Measurements from ENCODE around the gene ZBTB7C. TPM values are rescaled to one million over a fixed set of nuclear protein-coding genes. Genes with fewer than 3 reads are reported as not detected.

Gene ZBTB7C
- total RNA-seq, 3 donors from 2014 or later = 5.6 to 26.5 (median 6.1) TPM

- Histone ChIP-seq H3K36me3 (no peaks in the 10 kb centered on the region), H3K9me3 (no peaks in the 10 kb centered on the region), H3K4me1 (no peaks in the 10 kb centered on the region), H3K27ac (peak overlapping the region in 1 of 2 donors; percentile 52), H3K27me3 (no peaks in the 10 kb centered on the region), H3K4me3 (no peak overlapping the region)
- no peak for DNase-seq (ENCODE audit: low spot score in 2 of 2)
- TF ChIP-seq CTCF (IDR thresholded peaks at IDR 0.05) (no peak), POLR2A (IDR thresholded peaks at IDR 0.05) (no peak), POLR2AphosphoS5 (IDR thresholded peaks at IDR 0.05) (no peak)
- intact Hi-C loops (cut with DNase I; ENCODE audit: low total_unique reads) = no loop called here
Observed at GRCh38 chr18:48059455-48060010, 349.6 kb downstream of the ZBTB7C start.

- Histone ChIP-seq H3K9me3 (no peaks in the 10 kb centered on the region), H3K27ac (no peak overlapping the region), H3K36me3 (no peaks in the 10 kb centered on the region), H3K4me3 (no peak overlapping the region), H3K4me1 (no peaks in the 10 kb centered on the region), H3K27me3 (no peaks in the 10 kb centered on the region)
- intact Hi-C loops (cut with DNase I; ENCODE audit: low total_unique reads) = no loop called here
- TF ChIP-seq POLR2AphosphoS5 (IDR thresholded peaks at IDR 0.05) (no peak), POLR2A (IDR thresholded peaks at IDR 0.05) (no peak), CTCF (IDR thresholded peaks at IDR 0.05) (no peak)
- no peak for DNase-seq (ENCODE audit: low spot score in 2 of 2)
Observed at GRCh38 chr18:48058486-48058885, 350.7 kb downstream of the ZBTB7C start.

GRCh38 chr18:48057018-48057417 is 352.2 kb downstream of the ZBTB7C start:
- H3K4me1 ChIP-seq = no peaks in the 10 kb centered on the region
- H3K4me3 ChIP-seq = no peak overlapping the region
- H3K27ac ChIP-seq = no peak overlapping the region
- H3K9me3 ChIP-seq = no peaks in the 10 kb centered on the region
- intact Hi-C loops (cut with DNase I; ENCODE audit: low total_unique reads) = no loop called here
- H3K36me3 ChIP-seq = no peaks in the 10 kb centered on the region
- TF ChIP-seq CTCF (IDR thresholded peaks at IDR 0.05) = no peak
- TF ChIP-seq POLR2AphosphoS5 (IDR thresholded peaks at IDR 0.05) = no peak
- no peak for TF ChIP-seq POLR2A (IDR thresholded peaks at IDR 0.05)
- no peak for DNase-seq (ENCODE audit: low spot score in 2 of 2)
- H3K27me3 ChIP-seq = no peaks in the 10 kb centered on the region

DNA sequence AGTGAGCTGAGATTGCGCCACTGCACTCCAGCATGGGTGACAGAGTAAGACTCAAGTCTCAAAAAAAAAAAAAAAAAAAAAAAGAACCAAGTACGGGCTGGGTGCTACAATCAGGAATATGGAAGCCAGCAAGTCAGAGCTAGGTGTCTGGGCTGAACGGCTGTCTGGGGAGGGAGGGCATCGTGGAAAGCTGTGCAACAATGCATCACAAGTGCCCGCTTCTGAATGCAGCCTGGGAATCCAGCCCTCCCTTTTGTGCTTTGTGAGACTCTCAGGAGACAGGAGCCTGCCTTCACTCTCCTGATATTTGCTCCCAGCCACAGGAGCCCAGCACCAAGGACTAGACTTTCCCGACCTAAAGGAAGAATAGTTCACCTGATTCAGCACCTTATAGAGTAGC is 353.8 kb downstream of the ZBTB7C start:
- TF ChIP-seq CTCF (IDR thresholded peaks at IDR 0.05) = no peak
- no peak for TF ChIP-seq POLR2A (IDR thresholded peaks at IDR 0.05)
- no peak for TF ChIP-seq POLR2AphosphoS5 (IDR thresholded peaks at IDR 0.05)
- intact Hi-C loops (cut with DNase I; ENCODE audit: low total_unique reads) = no loop called here
- Histone ChIP-seq H3K9me3 (no peaks in the 10 kb centered on the region), H3K27me3 (no peaks in the 10 kb centered on the region), H3K4me1 (no peaks in the 10 kb centered on the region), H3K36me3 (no peaks in the 10 kb centered on the region), H3K4me3 (no peak overlapping the region), H3K27ac (no peak overlapping the region)
- no peak for DNase-seq (ENCODE audit: low spot score in 2 of 2)

DNA sequence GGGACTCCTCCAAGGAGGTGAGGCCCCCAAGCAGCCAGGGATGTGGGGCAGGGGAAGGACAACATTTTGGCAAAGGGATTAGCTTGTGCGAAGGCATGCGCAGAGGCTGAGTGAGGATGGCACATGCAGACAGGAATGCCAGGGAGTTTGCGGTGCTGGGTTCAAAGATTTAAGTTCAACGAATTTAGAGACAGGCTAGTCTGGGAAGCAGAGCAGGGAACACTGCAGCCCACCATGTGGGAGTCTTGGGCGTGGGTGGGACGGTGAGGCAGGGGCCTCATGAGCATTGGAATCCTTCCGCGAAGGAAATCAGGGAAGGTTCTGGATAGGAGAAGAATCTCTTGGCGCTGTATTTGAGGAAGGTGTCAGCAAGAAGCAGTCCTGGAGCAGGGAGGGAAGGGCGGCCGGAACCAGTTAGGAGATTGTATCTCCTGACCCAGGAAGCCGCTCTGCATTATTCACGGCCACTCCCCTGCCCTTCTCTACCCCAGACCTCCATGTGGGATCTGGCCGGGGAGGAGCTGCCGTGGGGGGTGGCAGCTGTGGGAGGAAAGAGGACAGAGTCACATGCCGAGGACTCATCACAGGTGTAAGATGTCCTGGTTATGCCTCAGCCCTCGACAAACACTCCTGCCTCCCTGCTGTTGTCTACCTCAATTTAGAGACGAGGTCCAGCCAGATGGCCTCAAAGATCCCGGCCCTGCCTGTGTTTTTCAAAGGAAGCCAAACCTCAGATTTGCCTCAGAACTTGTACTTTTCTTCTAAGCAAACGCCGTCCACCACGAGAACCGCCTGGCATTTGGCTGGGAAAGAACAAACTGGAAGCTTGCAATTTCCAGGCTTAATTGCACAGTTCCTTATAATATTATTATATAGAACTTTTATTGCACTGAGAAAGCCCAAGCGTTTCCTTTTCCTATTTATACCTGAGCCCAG is 355.0 kb downstream of the ZBTB7C start:
- H3K36me3 ChIP-seq = no peaks in the 10 kb centered on the region
- no peaks in the 10 kb centered on the region for H3K9me3 ChIP-seq
- TF ChIP-seq CTCF (IDR thresholded peaks at IDR 0.05) (no peak), POLR2A (IDR thresholded peaks at IDR 0.05) (no peak), POLR2AphosphoS5 (IDR thresholded peaks at IDR 0.05) (no peak)
- intact Hi-C loops (cut with DNase I; ENCODE audit: low total_unique reads) = no loop called here
- no peak overlapping the region for H3K4me3 ChIP-seq
- DNase-seq (ENCODE audit: low spot score in 2 of 2) = no peak
- H3K27me3 ChIP-seq = no peaks in the 10 kb centered on the region
- H3K27ac ChIP-seq = peak overlapping the region; percentile 16 to 55
- H3K4me1 ChIP-seq = no peaks in the 10 kb centered on the region
